A549 (cell line): ENCODE measurements around the gene PLIN1. TPM values are rescaled to one million over a fixed set of nuclear protein-coding genes. Genes with fewer than 3 reads are reported as not detected.

Experiments used
- ATAC-seq, 2 experiments: fragments of 200-7000 bp in 1 of 2; fragments of >200 bp in 1 of 2; cut with Nextera tagmentation in 1 of 2; cut with Tn5 transposase in 1 of 2; 3 replicates each; pipeline versions ENCODE4 v1.8.0 to v1.9.1; 2018 to 2020; ENCODE audit warnings: mild to moderate bottlenecking in 1 of 2, moderate library complexity in 1 of 2
- CTCF ChIA-PET: fragments of 300-600 bp; sonication (Branson Sonifier 250); formaldehyde crosslinking; extraction: SDS; loops from one replicate; lab custom pipeline; 2021; ENCODE audit warnings: antibody characterized with exemption, inconsistent platforms; lab: Yijun Ruan, JAX
- POLR2A ChIA-PET: fragments of 350-600 bp; formaldehyde crosslinking; extraction: SDS; loops from one replicate; lab custom pipeline; 2021; ENCODE audit warnings: antibody characterized with exemption, inconsistent platforms; lab: Yijun Ruan, JAX
- DNase-seq, 2 experiments: peaks; one replicate each; pipeline versions ENCODE4 v3.0.0 to v3.0.0-alpha.2; 2011 to 2016; ENCODE audit warnings: low read depth in 1 of 2, low spot score in 1 of 2
- FAIRE-seq: peaks from 2 replicates; lab custom pipeline; 2011; peaks lifted over from hg19 to GRCh38; lab: Jason Lieb, UNC
- H3K27ac ChIP-seq, 2 experiments: fragments of >200 bp; sonication (Bioruptor Twin); formaldehyde crosslinking; 3 replicates each; pipeline ENCODE4 v1.5.1; 2016 to 2017
- H3K4me1 ChIP-seq: fragments of >200 bp; sonication (Bioruptor Twin); formaldehyde crosslinking; 3 replicates; pipeline ENCODE4 v1.6.1; 2016
- H3K4me2 ChIP-seq: fragments of >200 bp; sonication (Bioruptor Twin); formaldehyde crosslinking; 3 replicates; pipeline ENCODE4 v1.6.1; 2016
- H3K4me3 ChIP-seq: fragments of >200 bp; sonication (Bioruptor Twin); formaldehyde crosslinking; 3 replicates; pipeline ENCODE4 v1.5.1; 2016
- H3K9me3 ChIP-seq: fragments of >200 bp; sonication (Bioruptor Twin); formaldehyde crosslinking; 3 replicates; pipeline ENCODE4 v1.6.1; 2016
- BCL3 ChIP-seq: fragments of >200 bp; sonication (Bioruptor Twin); formaldehyde crosslinking; IDR thresholded peaks from 3 replicates; pipeline ENCODE4 v1.6.1; 2016
- CBX8 ChIP-seq: fragments of 200-600 bp; sonication (generic); IDR thresholded peaks from 2 replicates; pipeline ENCODE4 v1.6.1; 2016
- CHD2 ChIP-seq: fragments of 150-350 bp; IDR thresholded peaks from 2 replicates; pipeline ENCODE4 v1.6.1; 2014; ENCODE audit warnings: low read length; ENCODE audit not compliant: partially characterized antibody
- EHMT2 ChIP-seq: fragments of 200-600 bp; sonication (generic); IDR thresholded peaks from 2 replicates; pipeline ENCODE4 v1.6.1; 2016; ENCODE audit warnings: antibody characterized with exemption, low read depth, mild to moderate bottlenecking, moderate library complexity
- ELK1 ChIP-seq: fragments of 150-350 bp; IDR thresholded peaks from 2 replicates; pipeline ENCODE4 v1.6.1; 2014; ENCODE audit warnings: low read depth, mild to moderate bottlenecking, low read length
- HOXB13 ChIP-seq: fragments of 250-450 bp; sonication (Bioruptor Pico); IDR thresholded peaks from 2 replicates; pipeline ENCODE4 v1.5.0; 2020; ENCODE audit warnings: low read depth, mild to moderate bottlenecking, moderate library complexity
- MYC ChIP-seq: IDR thresholded peaks from 2 replicates; pipeline ENCODE4 v1.6.1; 2012; ENCODE audit warnings: mild to moderate bottlenecking, inconsistent platforms, low read length, improper control_type of control experiment, borderline replicate concordance
- NPAS2 ChIP-seq: fragments of 250-450 bp; sonication (Bioruptor Pico); IDR thresholded peaks from 2 replicates; pipeline ENCODE4 v1.8.0; 2022; ENCODE audit warnings: mild to moderate bottlenecking, moderate library complexity, borderline replicate concordance
- PBX3 ChIP-seq: IDR thresholded peaks from 2 replicates; pipeline ENCODE4 v1.6.1; 2012
- POLR2AphosphoS2 ChIP-seq: conservative IDR thresholded peaks from 2 replicates; pipeline ENCODE4 v1.6.1; 2012; ENCODE audit warnings: low read length, improper control_type of control experiment, inconsistent platforms
- RAD21 ChIP-seq, 2 experiments: fragments of >200 bp in 1 of 2; sonication (Bioruptor Twin) in 1 of 2; formaldehyde crosslinking in 1 of 2; IDR thresholded peaks in 1 of 2; conservative IDR thresholded peaks in 1 of 2; 2 replicates in 1 of 2; 3 replicates in 1 of 2; pipeline ENCODE4 v1.6.1; 2012 to 2018; ENCODE audit warnings: inconsistent platforms in 1 of 2
- RARB ChIP-seq: fragments of 250-450 bp; sonication (Bioruptor Pico); IDR thresholded peaks from 2 replicates; pipeline ENCODE4 v1.8.0; 2021; ENCODE audit warnings: mild to moderate bottlenecking, moderate library complexity
- WGBS: methylation state at CpG from one replicate; pipeline ENCODE4 v1.1.6; 2017; ENCODE audit errors: missing lambda C conversion rate; 5-methylcytosine and 5-hydroxymethylcytosine counted together
- polyA plus RNA-seq, 4 experiments: library from polyadenylated mRNA; depleted of rRNA in 3 of 4; stranded (reverse); fragments of >200 nt; fragmentation: RNase III in 1 of 4; extraction: RNeasy Plus Mini Kit Qiagen cat#74134 plus additional on column Dnase treatment in 1 of 4; gene quantifications; 2 replicates in 3 of 4; 3 replicates in 1 of 4; pipeline ENCODE4 v1.2.3, GENCODE V29; 2011 to 2017
- TF ChIP-seq, protein P1 (sequence below): fragments of 250-450 bp; sonication (Bioruptor Pico); IDR thresholded peaks from 2 replicates; pipeline ENCODE4 v1.5.0; 2021; ENCODE audit warnings: mild to moderate bottlenecking, moderate library complexity, borderline replicate concordance
- TF ChIP-seq, protein P2 (sequence below): fragments of 200-600 bp; sonication (generic); IDR thresholded peaks from 2 replicates; pipeline ENCODE4 v1.6.1; 2016; ENCODE audit warnings: antibody characterized with exemption, mild to moderate bottlenecking, moderate library complexity

PLIN1 gene
- polyA plus RNA-seq, 2 of the 4 experiments (the other 2 are of a cell fraction): 0.27 to 0.74 TPM

DNA sequence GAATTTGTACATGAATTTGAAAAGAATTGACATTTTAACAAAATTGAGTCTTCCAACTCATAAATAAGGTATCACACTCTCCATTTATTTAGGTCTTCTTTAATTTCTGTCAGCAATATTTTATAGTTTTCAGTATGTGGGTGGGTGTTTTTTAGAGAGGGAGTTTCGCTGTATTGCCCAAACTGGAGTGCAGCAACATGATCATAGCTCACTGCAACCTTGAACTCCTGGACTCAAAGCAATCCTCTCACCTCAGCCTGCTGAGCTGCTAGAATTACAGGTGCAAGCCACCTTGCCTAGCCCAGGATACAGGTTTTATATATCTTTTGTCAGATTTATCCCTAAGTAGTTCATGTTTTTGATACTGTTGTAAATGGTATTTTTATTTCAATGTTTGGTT is 16.0 kb upstream of the PLIN1 start (continued):
- no peak for TF ChIP-seq RAD21 (conservative IDR thresholded peaks at IDR 0.05 in 1 of 2, IDR thresholded peaks at IDR 0.05 in 1 of 2)
- no peak for TF ChIP-seq EHMT2
- TF ChIP-seq MYC: no peak

DNA sequence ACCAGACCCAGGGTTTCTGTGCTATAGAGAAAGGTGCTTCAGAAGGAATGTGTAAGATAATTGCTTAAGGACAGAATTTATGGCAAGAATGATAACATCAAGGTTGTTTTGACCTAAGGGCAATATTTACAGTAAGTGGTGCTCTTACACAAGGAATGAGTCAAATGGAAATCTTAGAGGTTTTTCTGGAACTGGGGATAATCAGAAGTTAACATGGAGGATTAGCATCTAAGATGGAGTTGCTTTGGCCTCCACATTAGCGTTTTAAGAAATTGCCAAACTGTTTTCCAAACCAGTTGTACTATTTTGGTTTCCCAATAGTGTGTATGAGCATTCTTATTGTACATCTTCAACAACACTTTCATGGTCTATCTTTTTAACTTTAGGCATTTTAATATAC is 14.5 kb upstream of the PLIN1 start:
- 38% methylated on average over 1 of the region's 1 CpG for WGBS
- DNase-seq (no peak), ATAC-seq (no peak), FAIRE-seq (no peak)
- Histone ChIP-seq H3K9me3 (no peaks in the 10 kb centered on the region), H3K4me1 (0 out of 3 replicates have a peak, but pooled peaks cover 5% of the 10 kb centered on the region), H3K4me3 (no peak overlapping the region), H3K4me2 (no peak overlapping the region), H3K27ac (no peak overlapping the region)
- CTCF ChIA-PET: no interaction called here
- TF ChIP-seq PBX3 (no peak), CHD2 (no peak), HOXB13 (CRISPR knock-in tag) (no peak), POLR2AphosphoS2 (no peak), ELK1 (no peak), CBX8 (no peak), RARB (CRISPR knock-in tag) (no peak), EHMT2 (no peak), NPAS2 (CRISPR knock-in tag) (no peak), RAD21 (conservative IDR thresholded peaks at IDR 0.05 in 1 of 2, IDR thresholded peaks at IDR 0.05 in 1 of 2) (no peak), BCL3 (no peak)
- TF ChIP-seq, protein P1, sequence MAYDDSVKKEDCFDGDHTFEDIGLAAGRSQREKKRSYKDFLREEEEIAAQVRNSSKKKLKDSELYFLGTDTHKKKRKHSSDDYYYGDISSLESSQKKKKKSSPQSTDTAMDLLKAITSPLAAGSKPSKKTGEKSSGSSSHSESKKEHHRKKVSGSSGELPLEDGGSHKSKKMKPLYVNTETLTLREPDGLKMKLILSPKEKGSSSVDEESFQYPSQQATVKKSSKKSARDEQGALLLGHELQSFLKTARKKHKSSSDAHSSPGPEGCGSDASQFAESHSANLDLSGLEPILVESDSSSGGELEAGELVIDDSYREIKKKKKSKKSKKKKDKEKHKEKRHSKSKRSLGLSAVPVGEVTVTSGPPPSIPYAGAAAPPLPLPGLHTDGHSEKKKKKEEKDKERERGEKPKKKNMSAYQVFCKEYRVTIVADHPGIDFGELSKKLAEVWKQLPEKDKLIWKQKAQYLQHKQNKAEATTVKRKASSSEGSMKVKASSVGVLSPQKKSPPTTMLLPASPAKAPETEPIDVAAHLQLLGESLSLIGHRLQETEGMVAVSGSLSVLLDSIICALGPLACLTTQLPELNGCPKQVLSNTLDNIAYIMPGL (CRISPR knock-in tag): no peak
- TF ChIP-seq, protein P2, sequence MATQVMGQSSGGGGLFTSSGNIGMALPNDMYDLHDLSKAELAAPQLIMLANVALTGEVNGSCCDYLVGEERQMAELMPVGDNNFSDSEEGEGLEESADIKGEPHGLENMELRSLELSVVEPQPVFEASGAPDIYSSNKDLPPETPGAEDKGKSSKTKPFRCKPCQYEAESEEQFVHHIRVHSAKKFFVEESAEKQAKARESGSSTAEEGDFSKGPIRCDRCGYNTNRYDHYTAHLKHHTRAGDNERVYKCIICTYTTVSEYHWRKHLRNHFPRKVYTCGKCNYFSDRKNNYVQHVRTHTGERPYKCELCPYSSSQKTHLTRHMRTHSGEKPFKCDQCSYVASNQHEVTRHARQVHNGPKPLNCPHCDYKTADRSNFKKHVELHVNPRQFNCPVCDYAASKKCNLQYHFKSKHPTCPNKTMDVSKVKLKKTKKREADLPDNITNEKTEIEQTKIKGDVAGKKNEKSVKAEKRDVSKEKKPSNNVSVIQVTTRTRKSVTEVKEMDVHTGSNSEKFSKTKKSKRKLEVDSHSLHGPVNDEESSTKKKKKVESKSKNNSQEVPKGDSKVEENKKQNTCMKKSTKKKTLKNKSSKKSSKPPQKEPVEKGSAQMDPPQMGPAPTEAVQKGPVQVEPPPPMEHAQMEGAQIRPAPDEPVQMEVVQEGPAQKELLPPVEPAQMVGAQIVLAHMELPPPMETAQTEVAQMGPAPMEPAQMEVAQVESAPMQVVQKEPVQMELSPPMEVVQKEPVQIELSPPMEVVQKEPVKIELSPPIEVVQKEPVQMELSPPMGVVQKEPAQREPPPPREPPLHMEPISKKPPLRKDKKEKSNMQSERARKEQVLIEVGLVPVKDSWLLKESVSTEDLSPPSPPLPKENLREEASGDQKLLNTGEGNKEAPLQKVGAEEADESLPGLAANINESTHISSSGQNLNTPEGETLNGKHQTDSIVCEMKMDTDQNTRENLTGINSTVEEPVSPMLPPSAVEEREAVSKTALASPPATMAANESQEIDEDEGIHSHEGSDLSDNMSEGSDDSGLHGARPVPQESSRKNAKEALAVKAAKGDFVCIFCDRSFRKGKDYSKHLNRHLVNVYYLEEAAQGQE: no peak
- POLR2A ChIA-PET: no interaction called here
